ENCODE data around the gene ROCK1. TPM values are rescaled to one million over a fixed set of nuclear protein-coding genes. Genes with fewer than 3 reads are reported as not detected.

ROCK1 gene
- polyA plus RNA-seq, 1 of the 3 experiments (the other 2 are of a cell fraction), result 4.9 TPM

DNA sequence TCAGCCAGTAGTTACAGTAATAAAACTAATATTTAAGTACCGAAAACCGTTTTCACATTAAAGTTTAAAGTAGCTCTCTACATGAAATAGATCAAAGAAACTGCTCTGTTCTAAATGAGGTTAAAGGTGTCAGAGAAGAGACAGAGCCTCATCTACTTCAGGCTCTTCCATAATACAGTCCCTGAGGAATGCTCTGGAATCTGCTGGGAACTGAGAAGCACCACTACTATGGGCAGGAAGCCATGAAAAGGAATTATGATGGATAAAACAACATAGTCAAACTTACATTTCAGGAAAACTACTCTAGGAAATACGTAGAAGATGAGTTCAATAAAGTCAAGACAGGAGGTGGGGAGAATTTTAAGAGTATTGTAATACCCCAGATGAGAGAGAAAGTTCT lies 60.0 kb downstream of the ROCK1 start:
- Histone ChIP-seq H3K4me1 (ENCODE audit: control insufficient read depth in 1 of 2, insufficient read depth in 2 of 2, low read depth in 1 of 2, low read length in 1 of 2) (peaks cover 0 to 4% of the 10 kb centered on the region in 2 experiments; a peak in 1 of 4 replicates), H3K4me3 (ENCODE audit: low read depth in 2 of 2, low read length in 1 of 2) (no peak overlapping the region), H3K36me3 (replicated peaks in 1 of 2; ENCODE audit: control insufficient read depth in 1 of 2, insufficient read depth in 2 of 2, low read length in 1 of 2) (peaks cover 3 to 7% of the 10 kb centered on the region in 2 experiments), H3K9me2 (no peaks in the 10 kb centered on the region), H3F3A (replicated peaks; ENCODE audit: insufficient read depth) (peaks cover 24% of the 10 kb centered on the region), H3K27ac (ENCODE audit: low read depth in 2 of 2, low read length in 1 of 2) (peak overlapping the region in 1 of 2 experiments; percentile 76; a peak in 1 of 4 replicates), H3K79me2 (ENCODE audit: insufficient read depth) (peaks cover 85% of the 10 kb centered on the region), H3K27me3 (ENCODE audit: insufficient read depth) (no peaks in the 10 kb centered on the region), H2AFZ (ENCODE audit: low read depth) (no peak overlapping the region), H4K20me1 (ENCODE audit: insufficient read depth) (peaks cover 32% of the 10 kb centered on the region), H3K9ac (no peak overlapping the region), H3K4me2 (no peak overlapping the region), H3K9me3 (no peaks in the 10 kb centered on the region)
- CTCF ChIA-PET, result interaction anchor here (0.6 kb wide), 1 partner anchor 138 kb away, joined by 3 read pairs; no protein-coding TSS in a partner anchor
- 90% methylated on average over 3 of the region's 3 CpGs for WGBS (ENCODE audit: low lambda C conversion rate)
- POLR2A ChIA-PET, result no interaction called here
- TF ChIP-seq, protein P1, sequence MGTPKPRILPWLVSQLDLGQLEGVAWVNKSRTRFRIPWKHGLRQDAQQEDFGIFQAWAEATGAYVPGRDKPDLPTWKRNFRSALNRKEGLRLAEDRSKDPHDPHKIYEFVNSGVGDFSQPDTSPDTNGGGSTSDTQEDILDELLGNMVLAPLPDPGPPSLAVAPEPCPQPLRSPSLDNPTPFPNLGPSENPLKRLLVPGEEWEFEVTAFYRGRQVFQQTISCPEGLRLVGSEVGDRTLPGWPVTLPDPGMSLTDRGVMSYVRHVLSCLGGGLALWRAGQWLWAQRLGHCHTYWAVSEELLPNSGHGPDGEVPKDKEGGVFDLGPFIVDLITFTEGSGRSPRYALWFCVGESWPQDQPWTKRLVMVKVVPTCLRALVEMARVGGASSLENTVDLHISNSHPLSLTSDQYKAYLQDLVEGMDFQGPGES (IDR thresholded peaks at IDR 0.05; ENCODE audit: low read depth, low read length), result no peak
- TF ChIP-seq JUND (IDR thresholded peaks at IDR 0.05) (no peak), MXI1 (IDR thresholded peaks at IDR 0.05; ENCODE audit: low read depth, low read length) (no peak), SMC3 (IDR thresholded peaks at IDR 0.05; ENCODE audit: low read depth, low read length) (no peak), NFIC (IDR thresholded peaks at IDR 0.05; ENCODE audit: borderline replicate concordance) (no peak), RAD21 (IDR thresholded peaks at IDR 0.05; ENCODE audit: low read length) (no peak), FOSL2 (IDR thresholded peaks at IDR 0.05; ENCODE audit: borderline replicate concordance, low read depth) (no peak), GATA2 (CRISPR knock-in tag; IDR thresholded peaks at IDR 0.05) (no peak), REST (IDR thresholded peaks at IDR 0.05; ENCODE audit: low read depth, low read length) (no peak), TAF1 (IDR thresholded peaks at IDR 0.05; ENCODE audit: borderline replicate concordance, low read depth, low read length) (no peak), EP300 (IDR thresholded peaks at IDR 0.05; ENCODE audit: borderline replicate concordance in 1 of 2, low read depth in 1 of 2, low read length in 1 of 2) (no peak), TCF12 (IDR thresholded peaks at IDR 0.05) (no peak), YY1 (IDR thresholded peaks at IDR 0.05; ENCODE audit: low read depth) (no peak), ELF1 (IDR thresholded peaks at IDR 0.05) (no peak), POLR2AphosphoS5 (IDR thresholded peaks at IDR 0.05; ENCODE audit: low read depth, low read length) (no peak), FOXM1 (IDR thresholded peaks at IDR 0.05; ENCODE audit: low read depth) (no peak), TEAD4 (IDR thresholded peaks at IDR 0.05; ENCODE audit: borderline replicate concordance, insufficient read depth) (no peak)
- TF ChIP-seq, protein P2, sequence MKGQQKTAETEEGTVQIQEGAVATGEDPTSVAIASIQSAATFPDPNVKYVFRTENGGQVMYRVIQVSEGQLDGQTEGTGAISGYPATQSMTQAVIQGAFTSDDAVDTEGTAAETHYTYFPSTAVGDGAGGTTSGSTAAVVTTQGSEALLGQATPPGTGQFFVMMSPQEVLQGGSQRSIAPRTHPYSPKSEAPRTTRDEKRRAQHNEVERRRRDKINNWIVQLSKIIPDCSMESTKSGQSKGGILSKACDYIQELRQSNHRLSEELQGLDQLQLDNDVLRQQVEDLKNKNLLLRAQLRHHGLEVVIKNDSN (IDR thresholded peaks at IDR 0.05; ENCODE audit: borderline replicate concordance, low read depth), result no peak
- TF ChIP-seq, protein P3, sequence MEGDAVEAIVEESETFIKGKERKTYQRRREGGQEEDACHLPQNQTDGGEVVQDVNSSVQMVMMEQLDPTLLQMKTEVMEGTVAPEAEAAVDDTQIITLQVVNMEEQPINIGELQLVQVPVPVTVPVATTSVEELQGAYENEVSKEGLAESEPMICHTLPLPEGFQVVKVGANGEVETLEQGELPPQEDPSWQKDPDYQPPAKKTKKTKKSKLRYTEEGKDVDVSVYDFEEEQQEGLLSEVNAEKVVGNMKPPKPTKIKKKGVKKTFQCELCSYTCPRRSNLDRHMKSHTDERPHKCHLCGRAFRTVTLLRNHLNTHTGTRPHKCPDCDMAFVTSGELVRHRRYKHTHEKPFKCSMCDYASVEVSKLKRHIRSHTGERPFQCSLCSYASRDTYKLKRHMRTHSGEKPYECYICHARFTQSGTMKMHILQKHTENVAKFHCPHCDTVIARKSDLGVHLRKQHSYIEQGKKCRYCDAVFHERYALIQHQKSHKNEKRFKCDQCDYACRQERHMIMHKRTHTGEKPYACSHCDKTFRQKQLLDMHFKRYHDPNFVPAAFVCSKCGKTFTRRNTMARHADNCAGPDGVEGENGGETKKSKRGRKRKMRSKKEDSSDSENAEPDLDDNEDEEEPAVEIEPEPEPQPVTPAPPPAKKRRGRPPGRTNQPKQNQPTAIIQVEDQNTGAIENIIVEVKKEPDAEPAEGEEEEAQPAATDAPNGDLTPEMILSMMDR (IDR thresholded peaks at IDR 0.05), result no peak
- TF ChIP-seq, protein P4, sequence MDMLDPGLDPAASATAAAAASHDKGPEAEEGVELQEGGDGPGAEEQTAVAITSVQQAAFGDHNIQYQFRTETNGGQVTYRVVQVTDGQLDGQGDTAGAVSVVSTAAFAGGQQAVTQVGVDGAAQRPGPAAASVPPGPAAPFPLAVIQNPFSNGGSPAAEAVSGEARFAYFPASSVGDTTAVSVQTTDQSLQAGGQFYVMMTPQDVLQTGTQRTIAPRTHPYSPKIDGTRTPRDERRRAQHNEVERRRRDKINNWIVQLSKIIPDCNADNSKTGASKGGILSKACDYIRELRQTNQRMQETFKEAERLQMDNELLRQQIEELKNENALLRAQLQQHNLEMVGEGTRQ (IDR thresholded peaks at IDR 0.05; ENCODE audit: borderline replicate concordance, low read depth, low read length), result no peak
- DNase-seq, result no peak
